ENCODE measurements around the gene RPL27A.

The RPL27A gene

DNA sequence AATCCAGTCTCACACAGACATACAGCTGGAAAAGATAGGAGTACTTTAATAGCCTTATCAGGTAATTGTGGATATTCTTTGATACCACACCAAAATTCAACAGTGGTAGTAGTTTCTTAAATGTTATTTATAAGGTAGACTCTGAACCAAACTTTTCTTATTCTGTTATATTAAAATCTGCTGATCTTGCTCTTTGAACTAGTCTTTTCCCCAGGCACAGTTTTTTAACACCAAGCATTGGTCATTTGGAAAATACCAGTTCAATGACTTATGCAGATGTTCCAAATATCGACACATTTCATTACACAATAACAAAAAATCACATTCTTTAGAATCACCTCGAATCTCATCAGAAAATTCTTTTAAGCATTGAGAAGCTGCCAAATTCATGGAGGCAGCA is 7.7 kb upstream of the RPL27A start:
- no peak for DNase-seq (ENCODE audit: low spot score)

DNA sequence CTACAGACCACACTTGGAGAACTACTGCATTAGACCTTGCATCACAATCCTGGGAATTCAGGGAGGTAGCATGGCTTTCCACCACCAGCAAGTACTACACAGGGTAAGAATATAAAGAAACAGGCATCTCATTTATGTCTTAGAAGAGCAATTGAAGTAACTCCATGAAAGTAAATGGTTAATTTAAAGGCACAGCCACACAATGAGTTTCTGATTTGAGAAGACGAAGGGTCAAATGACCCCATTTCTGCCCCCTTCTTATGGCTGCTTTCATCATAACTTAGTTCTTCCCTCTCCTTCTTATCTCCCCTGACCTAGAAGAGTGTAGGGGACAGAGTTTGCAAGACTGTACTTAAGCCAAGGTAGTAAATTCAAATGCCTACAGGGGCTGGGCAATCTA is 6.1 kb upstream of the RPL27A start:
- no peak for DNase-seq (ENCODE audit: low spot score)

- DNase-seq (ENCODE audit: low spot score), result no peak
Observed at GRCh38 chr11:8679006-8679405, 3.6 kb upstream of the RPL27A start.

GRCh38 chr11:8681837-8682302 is 722 bp upstream of the RPL27A start:
- DNase-seq (ENCODE audit: low spot score), result no peak

GRCh38 chr11:8683115-8683807 is 669 bp downstream of the RPL27A start:
- no peak for DNase-seq (ENCODE audit: low spot score)

- no peak for DNase-seq (ENCODE audit: low spot score)
Observed at GRCh38 chr11:8684600-8685290, 2.2 kb downstream of the RPL27A start.

DNA sequence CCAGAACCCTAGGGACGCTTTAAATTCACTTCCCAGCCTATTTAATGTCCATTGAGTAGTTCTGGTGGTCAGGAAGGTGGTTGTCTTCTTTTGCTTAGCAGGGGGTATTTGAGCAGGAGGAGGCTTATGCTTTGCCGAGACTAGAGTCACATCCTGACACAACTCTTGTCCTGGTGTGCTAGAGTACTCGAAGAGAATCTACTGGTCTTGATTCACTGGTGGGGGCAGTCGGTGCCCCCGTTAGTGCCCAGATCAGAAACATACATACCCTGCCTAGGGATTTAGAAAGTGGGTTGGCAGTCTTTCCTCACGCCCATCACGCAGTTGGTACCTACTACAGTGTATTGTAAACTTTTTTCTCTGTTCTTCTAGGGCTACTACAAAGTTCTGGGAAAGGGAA is 2.7 kb downstream of the RPL27A start:
- no peak for DNase-seq (ENCODE audit: low spot score)

DNA sequence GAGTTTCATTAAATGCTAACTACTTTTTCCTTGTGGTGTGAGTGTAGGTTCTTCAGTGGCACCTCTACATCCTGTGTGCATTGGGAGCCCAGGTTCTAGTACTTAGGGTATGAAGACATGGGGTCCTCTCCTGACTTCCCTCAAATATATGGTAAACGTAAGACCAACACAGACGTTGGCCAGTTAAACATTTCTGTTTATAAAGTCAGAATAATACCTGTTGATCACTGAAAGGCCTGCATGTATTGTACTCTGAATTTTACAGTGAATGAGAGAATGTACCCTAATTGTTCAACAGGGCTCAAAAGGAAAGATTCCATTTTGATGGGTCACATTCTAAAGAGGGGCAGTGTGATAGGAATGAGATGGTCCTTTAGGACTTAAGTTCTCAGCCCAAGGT is 3.2 kb downstream of the RPL27A start:
- DNase-seq (ENCODE audit: low spot score), result no peak

DNA sequence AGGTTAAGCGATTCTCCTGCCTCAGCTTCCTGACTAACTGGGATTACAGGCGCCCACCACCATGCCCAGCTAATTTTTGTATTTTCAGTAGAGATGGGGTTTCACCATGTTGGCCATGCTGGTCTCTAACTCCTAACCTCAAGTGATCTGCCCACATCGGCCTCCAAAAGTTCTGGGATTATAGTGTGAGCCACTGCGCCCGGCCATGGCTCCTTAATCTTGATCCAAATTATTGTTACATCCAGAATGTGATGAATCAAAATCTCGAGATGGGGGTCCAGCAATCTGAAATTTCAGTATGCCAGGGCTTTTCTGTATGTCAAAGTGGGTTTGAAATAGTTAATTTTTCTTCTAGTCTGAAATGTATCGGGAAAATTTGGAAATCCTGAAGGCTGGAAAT is 3.7 kb downstream of the RPL27A start:
- DNase-seq (ENCODE audit: low spot score), result no peak

DNA sequence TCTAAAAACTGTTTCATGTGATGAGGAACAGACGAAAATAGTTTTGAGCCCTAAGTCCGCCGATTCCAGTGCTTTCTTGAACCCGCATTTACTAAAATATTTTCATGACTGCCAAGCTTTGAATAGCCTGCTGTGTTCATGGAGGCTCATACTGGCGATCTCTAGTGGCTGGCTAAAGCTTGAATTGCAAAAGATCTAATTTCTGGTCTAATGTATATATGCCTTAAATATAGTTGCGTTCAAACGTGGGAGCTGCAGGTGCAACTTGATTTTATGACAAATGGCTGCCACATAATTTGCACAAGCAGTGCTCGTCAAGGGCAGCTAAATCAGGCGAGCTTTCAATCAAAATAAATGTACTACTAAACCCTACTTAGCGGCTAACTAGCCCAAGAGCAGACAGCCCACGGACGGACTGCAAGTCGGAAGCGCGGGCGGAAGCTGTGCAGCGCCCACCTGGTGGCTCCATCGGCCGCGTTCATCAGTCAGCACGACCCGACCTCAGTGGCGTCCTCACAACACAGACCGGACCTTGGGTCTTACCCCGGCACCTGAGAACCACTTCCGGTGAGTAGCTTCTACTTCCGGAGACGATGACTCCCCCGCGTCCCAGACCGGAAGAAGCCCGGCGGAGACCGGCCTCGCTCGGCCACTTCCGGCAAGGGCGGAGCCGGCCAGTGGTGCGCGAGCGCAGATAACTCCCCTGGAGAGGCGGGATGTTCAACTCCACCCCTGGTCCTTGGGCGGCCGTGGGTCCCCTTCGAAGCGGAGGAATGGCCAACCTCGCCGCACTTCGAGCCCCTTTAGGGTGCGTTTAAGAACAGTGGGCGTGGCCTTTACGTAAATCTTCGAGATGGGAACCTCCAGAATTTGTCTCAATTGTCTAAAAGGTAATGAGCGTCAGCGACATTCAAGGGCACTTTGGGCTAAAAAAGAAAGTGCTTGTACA is 6.1 kb downstream of the RPL27A start:
- peak; percentile 91 for DNase-seq (ENCODE audit: low spot score)

- DNase-seq (ENCODE audit: low spot score), result no peak
Observed at GRCh38 chr11:8689726-8690255, 7.2 kb downstream of the RPL27A start.

- DNase-seq (ENCODE audit: low spot score), result no peak
Observed at GRCh38 chr11:8690374-8691342, 8.1 kb downstream of the RPL27A start.

GRCh38 chr11:8691601-8692000 is 9.0 kb downstream of the RPL27A start:
- DNase-seq (ENCODE audit: low spot score), result no peak

- DNase-seq (ENCODE audit: low spot score), result no peak
Observed at GRCh38 chr11:8692417-8692816, 9.8 kb downstream of the RPL27A start.

DNA sequence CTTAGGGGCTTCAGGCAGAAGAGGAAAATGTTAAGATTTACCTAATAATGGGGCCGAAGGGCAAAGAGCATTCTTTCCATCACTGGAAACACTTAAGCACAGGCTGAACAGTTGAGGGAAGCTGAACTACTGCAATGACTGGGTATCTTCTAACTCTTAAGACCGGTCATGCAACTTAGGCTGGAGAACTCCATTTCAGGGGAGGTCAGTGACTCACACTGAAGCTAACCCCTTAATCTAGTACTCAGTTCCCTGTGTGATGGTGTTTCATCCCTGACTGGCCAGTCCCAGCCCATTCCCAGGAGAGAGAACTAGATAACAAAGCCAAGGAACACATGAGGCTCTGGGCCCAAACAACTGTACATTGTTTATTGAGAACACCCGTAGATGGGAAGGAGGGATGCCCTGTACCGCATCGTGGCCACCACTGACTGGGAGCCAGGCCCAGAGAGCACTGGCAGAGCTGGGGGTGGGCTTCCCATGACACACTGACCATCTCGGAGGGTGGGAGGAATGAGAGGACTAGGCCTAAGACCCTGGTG is 10.5 kb downstream of the RPL27A start:
- no peak for DNase-seq (ENCODE audit: low spot score)

- DNase-seq (ENCODE audit: low spot score), result no peak
Observed at GRCh38 chr11:8693555-8693954, 11.0 kb downstream of the RPL27A start.

- no peak for DNase-seq (ENCODE audit: low spot score)
Observed at GRCh38 chr11:8694137-8694536, 11.5 kb downstream of the RPL27A start.

- DNase-seq (ENCODE audit: low spot score), result no peak
Observed at GRCh38 chr11:8697054-8697453, 14.5 kb downstream of the RPL27A start.

DNA sequence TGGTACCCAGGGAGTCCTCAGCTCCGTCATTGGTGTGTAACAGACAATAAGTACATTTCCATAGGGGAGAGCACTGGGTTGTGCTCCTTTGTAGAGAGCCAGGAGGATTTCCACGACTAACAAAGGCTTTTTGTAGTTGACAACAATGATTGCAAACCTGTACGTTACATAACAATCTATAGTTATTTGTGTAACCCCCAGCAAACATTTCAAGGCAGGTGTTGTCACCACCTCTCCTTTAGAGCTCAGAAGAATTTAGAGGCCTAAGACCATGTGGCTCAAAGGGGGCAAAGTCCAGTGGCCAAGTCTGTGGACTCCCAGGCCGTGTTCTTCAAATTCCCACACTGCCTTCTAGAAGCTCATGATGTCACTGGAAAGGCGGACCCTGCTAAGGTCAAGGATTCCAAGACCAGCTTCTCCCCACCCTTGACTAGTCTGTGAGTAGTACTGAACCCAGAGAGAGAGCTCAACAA is 15.8 kb downstream of the RPL27A start:
- DNase-seq (ENCODE audit: low spot score), result no peak

DNA sequence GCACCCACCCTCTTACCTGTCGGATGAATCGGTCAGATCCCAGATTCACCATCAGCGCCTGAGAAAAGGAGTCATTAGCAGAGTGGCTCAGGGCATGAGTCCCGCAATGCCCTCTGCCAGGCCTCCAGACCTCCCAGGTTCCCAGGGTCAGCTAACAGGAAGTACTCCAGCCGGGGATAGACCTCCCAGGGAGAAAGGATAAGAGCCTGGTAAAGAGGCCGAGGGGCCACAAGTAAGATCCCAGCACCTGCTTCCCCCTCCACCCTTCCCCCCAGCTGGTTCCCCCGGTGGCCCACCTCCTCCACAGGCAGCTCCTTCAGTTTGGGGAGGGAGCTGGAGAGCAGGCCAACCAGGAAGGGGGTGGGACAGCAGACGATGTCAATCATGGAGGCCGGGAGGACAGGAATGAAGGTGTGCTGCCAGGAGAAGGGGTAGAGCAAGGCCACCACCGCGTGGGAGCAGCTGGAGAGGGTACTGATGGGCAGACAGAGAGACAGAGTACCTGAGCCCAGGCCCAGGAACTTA is 16.4 kb downstream of the RPL27A start:
- DNase-seq (ENCODE audit: low spot score), result no peak

DNA sequence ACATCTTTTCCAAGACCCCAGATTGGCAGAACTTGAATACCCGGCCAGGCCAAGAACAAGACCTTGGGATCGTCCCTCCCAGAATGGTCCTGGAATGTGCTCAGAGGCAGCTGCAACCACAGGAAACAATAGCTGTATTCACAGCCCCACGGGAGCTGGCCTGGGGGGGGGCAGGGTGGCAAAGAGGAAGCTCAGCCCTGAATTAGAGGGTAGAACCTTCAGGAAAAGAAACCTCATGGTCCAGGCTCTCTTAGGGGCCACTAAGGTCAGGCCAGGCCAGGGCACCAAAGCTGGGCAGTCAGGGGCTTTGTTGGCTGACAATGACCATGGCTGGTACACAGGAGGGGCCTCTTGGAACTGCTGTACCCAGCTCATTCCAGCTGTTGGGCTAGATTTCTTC is 17.3 kb downstream of the RPL27A start:
- peak; percentile 45 for DNase-seq (ENCODE audit: low spot score)

All from HuH-7 (cell line).